ENCODE measurements around the gene ERV3-1. TPM values are rescaled to one million over a fixed set of nuclear protein-coding genes. Genes with fewer than 3 reads are reported as not detected.
A peak's percentile ranks its signal among the peaks of the same experiment; 100 is the strongest.
"Not testable (repeated sequence)": the region's sequence is repeated elsewhere in the genome, so short reads cannot be mapped to it uniquely, and the experiment has no call there.

ERV3-1 gene
- total RNA-seq, 2 donors from 2014 or later: 5.6 to 7.4 TPM

- DNase-seq; ATAC-seq; intact Hi-C loops (cut with DNase I, micrococcal nuclease): not testable (repeated sequence)
Observed at GRCh38 chr7:64948774-64949173, 57.7 kb downstream of the ERV3-1 start.

GRCh38 chr7:64947252-64948000 is 59.1 kb downstream of the ERV3-1 start:
- intact Hi-C loops (cut with DNase I, micrococcal nuclease): no loop called here
- no peak for DNase-seq
- peak; percentile 35 for ATAC-seq

- intact Hi-C loops (cut with DNase I, micrococcal nuclease): no loop called here
- DNase-seq (no peak), ATAC-seq (no peak)
Observed at GRCh38 chr7:64946772-64947171, 59.7 kb downstream of the ERV3-1 start.

- intact Hi-C loops (cut with DNase I, micrococcal nuclease): no loop called here
- no peak for ATAC-seq
- DNase-seq: no peak
Observed at GRCh38 chr7:64945503-64946175, 60.8 kb downstream of the ERV3-1 start.

GRCh38 chr7:64944667-64945502 is 61.6 kb downstream of the ERV3-1 start:
- intact Hi-C loops (cut with DNase I, micrococcal nuclease); ATAC-seq; DNase-seq: not testable (repeated sequence)

Other genes starting within 250 kb of the ERV3-1 start
- gene ZNF138, start 212.3 kb downstream of the ERV3-1 start, total RNA-seq: 1 to 10 TPM; 6.3 to 6.6 TPM
- gene ZNF273, start 103.4 kb downstream of the ERV3-1 start, total RNA-seq: 1 to 10 TPM; 3.9 TPM
- gene ZNF117, start 15.7 kb downstream of the ERV3-1 start, total RNA-seq: 1 to 10 TPM; 3.3 to 3.4 TPM